Testis (tissue), 5 donors: ENCODE measurements around the gene PIF1. TPM values are rescaled to one million over a fixed set of nuclear protein-coding genes. Genes with fewer than 3 reads are reported as not detected.
A peak's percentile ranks its signal among the peaks of the same experiment; 100 is the strongest.

Experiments used
- DNase-seq: peaks from one replicate; pipeline ENCODE4 v3.0.0-alpha.2; 2019
- H3K27ac ChIP-seq, 2 donors: fragments of 200-600 bp; sonication (generic); one replicate each; pipeline ENCODE4 v1.5.1; 2019
- H3K27me3 ChIP-seq: fragments of 200-600 bp; sonication (generic); one replicate; pipeline ENCODE4 v1.5.1; 2019
- H3K36me3 ChIP-seq: fragments of 200-600 bp; sonication (generic); one replicate; pipeline ENCODE4 v1.5.1; 2017; ENCODE audit warnings: low read depth; ENCODE audit errors: missing control alignments
- H3K4me1 ChIP-seq: fragments of 200-600 bp; sonication (generic); one replicate; pipeline ENCODE4 v1.5.1; 2019
- H3K4me3 ChIP-seq, 2 donors: fragments of 200-600 bp; sonication (generic); one replicate each; pipeline ENCODE4 v1.5.1; 2017 to 2019
- H3K9me3 ChIP-seq: fragments of 200-600 bp; sonication (generic); one replicate; pipeline ENCODE4 v1.5.1; 2017
- CTCF ChIP-seq, 3 experiments: fragments of 450-650 bp in 2 of 3; fragments of 200-600 bp in 1 of 3; sonication (generic) in 1 of 3; IDR thresholded peaks; one replicate each; pipeline ENCODE4 v1.5.1; 2016 to 2019; ENCODE audit warnings: antibody characterized with exemption in 3 of 3, mild to moderate bottlenecking in 2 of 3, moderate library complexity in 1 of 3
- POLR2A ChIP-seq: fragments of 450-650 bp; IDR thresholded peaks from one replicate; pipeline ENCODE4 v1.6.1; 2017; ENCODE audit warnings: antibody characterized with exemption, mild to moderate bottlenecking, moderate library complexity
- WGBS, 2 donors: methylation state at CpG; one replicate each; pipeline ENCODE4 v1.1.5; 2018; 5-methylcytosine and 5-hydroxymethylcytosine counted together
- intact Hi-C: fragments of 100-400 bp; cut with DNase I; formaldehyde crosslinking; loops from one replicate; pipeline ENCODE4 v1.15.1; 2023; ENCODE audit warnings: low total_unique reads
- long read RNA-seq, 2 donors: transcript quantifications; one replicate each; lab custom pipeline, GENCODE V29; 2026
- polyA plus RNA-seq: library from polyadenylated mRNA; stranded (reverse); fragments of 350-450 nt; fragmentation: Illumina TruSeq; extraction: RNeasy Lipid Tissue Mini Kit (QIAGEN cat#74804); gene quantifications from one replicate; pipeline ENCODE4 v1.2.3, GENCODE V29; 2014; ENCODE audit warnings: low read depth, low replicate concordance; ENCODE audit not compliant: insufficient read depth
- total RNA-seq, 2 donors: library from RNA; depleted of rRNA; stranded (reverse); fragments of >200 nt; gene quantifications; one replicate each; pipeline ENCODE4 v1.2.3, GENCODE V29; 2016

Gene PIF1
- total RNA-seq, result 10 to 100 TPM in 1 of 2 donors, 1 to 10 TPM in 1; 6.9 to 19.1 TPM
- polyA plus RNA-seq, result 3.4 TPM
- long read RNA-seq, donor 1, result 0 reads
- long read RNA-seq, donor 2, partial matches to known transcripts, result 0 of 1 reads
- long read RNA-seq, donor 2, other reads (novel, unspliced or antisense), result 0 of 1 reads

GRCh38 chr15:64825431-64826294 lies at the start of gene PIF1:
Gene PIF1, minus strand, starts transcription at chr15:64825647. Its CDS starts 1,312 bp downstream, at chr15:64824335.
- TF ChIP-seq POLR2A (peak; percentile 49), CTCF (IDR thresholded peaks at IDR 0.05) (no peak)
- H3K9me3 ChIP-seq, result no peaks in the 10 kb centered on the region
- DNase-seq, result peak; percentile 98
- H3K36me3 ChIP-seq, result no peaks in the 10 kb centered on the region
- H3K4me1 ChIP-seq, result peaks cover 16% of the 10 kb centered on the region
- peak within 1 kb of the TSS; percentile 36 to 81 for H3K27ac ChIP-seq
- H3K4me3 ChIP-seq, result peak within 1 kb of the TSS; percentile 43 to 57
- 1 to 3% methylated on average over 34 to 35 of the region's 35 CpGs for WGBS, 2 donors
- H3K27me3 ChIP-seq, result no peaks in the 10 kb centered on the region
- intact Hi-C loops, result no loop called here

- no peaks in the 10 kb centered on the region for H3K9me3 ChIP-seq
- DNase-seq, result no peak
- WGBS, 2 donors, result 87 to 96% methylated on average over 5 to 9 of the region's 9 CpGs
- H3K36me3 ChIP-seq, result no peaks in the 10 kb centered on the region
- H3K27me3 ChIP-seq, result no peaks in the 10 kb centered on the region
- H3K4me1 ChIP-seq, result peaks cover 21% of the 10 kb centered on the region
- no peak overlapping the region for H3K27ac ChIP-seq
- H3K4me3 ChIP-seq, result no peak overlapping the region
- no peak for TF ChIP-seq CTCF (IDR thresholded peaks at IDR 0.05)
- no peak for TF ChIP-seq POLR2A
- intact Hi-C loops, result no loop called here
Measured at GRCh38 chr15:64870353-64870752, 44.9 kb upstream of the PIF1 start.

- no peaks in the 10 kb centered on the region for H3K36me3 ChIP-seq
- no peak for DNase-seq
- H3K27ac ChIP-seq, result no peak overlapping the region
- H3K4me3 ChIP-seq, result no peak overlapping the region
- no peaks in the 10 kb centered on the region for H3K27me3 ChIP-seq
- peaks cover 21% of the 10 kb centered on the region for H3K4me1 ChIP-seq
- H3K9me3 ChIP-seq, result no peaks in the 10 kb centered on the region
- no peak for TF ChIP-seq CTCF (IDR thresholded peaks at IDR 0.05)
- no peak for TF ChIP-seq POLR2A
- intact Hi-C loops, result no loop called here
Measured at GRCh38 chr15:64869501-64869900, 44.1 kb upstream of the PIF1 start.

- peak overlapping the region in 1 of 2 donors; percentile 8 for H3K27ac ChIP-seq
- no peaks in the 10 kb centered on the region for H3K9me3 ChIP-seq
- no peak for TF ChIP-seq POLR2A
- TF ChIP-seq CTCF (IDR thresholded peaks at IDR 0.05), result no peak
- peaks cover 14% of the 10 kb centered on the region for H3K4me1 ChIP-seq
- WGBS, 2 donors, result 43 to 46% methylated on average over 1 to 6 of the region's 6 CpGs
- no peak overlapping the region for H3K4me3 ChIP-seq
- no peak for DNase-seq
- no peaks in the 10 kb centered on the region for H3K27me3 ChIP-seq
- no peaks in the 10 kb centered on the region for H3K36me3 ChIP-seq
- intact Hi-C loops, result no loop called here
Measured at GRCh38 chr15:64865998-64866520, 40.6 kb upstream of the PIF1 start.
